Measurements from ENCODE around the gene NPSR1. TPM values are rescaled to one million over a fixed set of nuclear protein-coding genes. Genes with fewer than 3 reads are reported as not detected.

The NPSR1 gene
- total and polyA plus RNA-seq, 2 experiments from 2014 or later = not detected

DNA sequence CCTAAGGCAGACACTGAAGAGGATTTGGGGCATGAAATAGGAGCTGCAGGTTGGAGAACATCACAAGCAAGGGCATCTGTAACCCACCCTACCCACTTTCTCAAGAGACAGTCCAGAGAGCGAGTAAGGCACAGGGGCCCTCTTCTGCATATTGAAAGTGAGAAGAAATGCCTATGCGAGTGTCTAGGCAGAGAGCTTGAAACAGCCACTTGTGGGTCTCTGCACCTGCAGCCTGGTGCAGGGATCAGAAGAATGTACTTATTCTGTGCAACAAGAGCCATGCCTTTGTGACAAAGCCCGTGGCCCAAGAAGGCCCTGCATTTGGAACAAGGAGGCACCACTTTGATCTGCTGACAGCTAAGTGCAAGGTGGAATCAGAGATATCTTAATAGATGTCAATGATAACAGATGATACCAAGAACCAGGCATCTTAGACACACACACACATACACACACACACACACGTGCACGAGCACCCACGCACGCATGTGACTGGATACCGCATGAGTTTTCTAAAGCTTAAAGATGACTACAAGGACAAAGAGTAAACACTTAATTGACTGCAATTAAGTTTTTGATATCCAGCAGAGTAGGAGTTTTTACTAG, 89.3 kb downstream of the NPSR1 start:
- DNase-seq (ENCODE audit: low read depth in 1 of 2, low spot score in 1 of 2) = no peak
- no peak overlapping the region for H3K27ac ChIP-seq
- no peaks in the 10 kb centered on the region for H3K27me3 ChIP-seq
- H3K9me3 ChIP-seq (ENCODE audit: low read depth) = no peaks in the 10 kb centered on the region
- H3K36me3 ChIP-seq = no peaks in the 10 kb centered on the region
- no peaks in the 10 kb centered on the region for H3K4me1 ChIP-seq (ENCODE audit: low read depth)
- TF ChIP-seq, protein P1, sequence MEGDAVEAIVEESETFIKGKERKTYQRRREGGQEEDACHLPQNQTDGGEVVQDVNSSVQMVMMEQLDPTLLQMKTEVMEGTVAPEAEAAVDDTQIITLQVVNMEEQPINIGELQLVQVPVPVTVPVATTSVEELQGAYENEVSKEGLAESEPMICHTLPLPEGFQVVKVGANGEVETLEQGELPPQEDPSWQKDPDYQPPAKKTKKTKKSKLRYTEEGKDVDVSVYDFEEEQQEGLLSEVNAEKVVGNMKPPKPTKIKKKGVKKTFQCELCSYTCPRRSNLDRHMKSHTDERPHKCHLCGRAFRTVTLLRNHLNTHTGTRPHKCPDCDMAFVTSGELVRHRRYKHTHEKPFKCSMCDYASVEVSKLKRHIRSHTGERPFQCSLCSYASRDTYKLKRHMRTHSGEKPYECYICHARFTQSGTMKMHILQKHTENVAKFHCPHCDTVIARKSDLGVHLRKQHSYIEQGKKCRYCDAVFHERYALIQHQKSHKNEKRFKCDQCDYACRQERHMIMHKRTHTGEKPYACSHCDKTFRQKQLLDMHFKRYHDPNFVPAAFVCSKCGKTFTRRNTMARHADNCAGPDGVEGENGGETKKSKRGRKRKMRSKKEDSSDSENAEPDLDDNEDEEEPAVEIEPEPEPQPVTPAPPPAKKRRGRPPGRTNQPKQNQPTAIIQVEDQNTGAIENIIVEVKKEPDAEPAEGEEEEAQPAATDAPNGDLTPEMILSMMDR (IDR thresholded peaks at IDR 0.05; ENCODE audit: low read depth, low read length) = no peak
- H3K4me3 ChIP-seq = no peak overlapping the region

- Histone ChIP-seq H3K27ac (no peak overlapping the region), H3K36me3 (no peaks in the 10 kb centered on the region), H3K4me3 (no peak overlapping the region), H3K27me3 (no peaks in the 10 kb centered on the region), H3K4me1 (ENCODE audit: low read depth) (no peaks in the 10 kb centered on the region), H3K9me3 (ENCODE audit: low read depth) (no peaks in the 10 kb centered on the region)
- DNase-seq (ENCODE audit: low read depth in 1 of 2, low spot score in 1 of 2) = peak in 1 of 2 donors; percentile 58
- TF ChIP-seq, protein P1 (IDR thresholded peaks at IDR 0.05; ENCODE audit: low read depth, low read length) = no peak
Measured at GRCh38 chr7:34747867-34748727, 90.1 kb downstream of the NPSR1 start.

DNA sequence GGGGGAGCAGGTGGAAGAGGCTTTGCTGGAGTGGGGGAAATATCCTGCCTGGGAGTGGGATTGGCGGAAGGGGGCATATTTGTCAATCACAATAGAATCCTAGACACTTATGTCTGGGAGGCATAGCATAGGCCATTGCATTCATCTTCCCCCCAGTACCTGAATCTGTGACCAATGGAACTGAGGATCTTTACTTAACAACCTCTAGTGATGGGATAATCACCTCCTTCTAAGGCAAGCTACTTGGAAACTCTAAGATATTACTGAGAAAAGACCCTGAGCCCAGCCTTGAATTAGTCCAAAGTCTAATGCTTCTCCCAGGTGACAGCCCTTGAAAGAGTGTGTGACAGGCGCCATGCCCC, 90.7 kb downstream of the NPSR1 start:
- Histone ChIP-seq H3K4me1 (ENCODE audit: low read depth) (no peaks in the 10 kb centered on the region), H3K27ac (no peak overlapping the region), H3K4me3 (no peak overlapping the region), H3K27me3 (no peaks in the 10 kb centered on the region), H3K9me3 (ENCODE audit: low read depth) (no peaks in the 10 kb centered on the region), H3K36me3 (no peaks in the 10 kb centered on the region)
- TF ChIP-seq, protein P1 (IDR thresholded peaks at IDR 0.05; ENCODE audit: low read depth, low read length) = no peak
- DNase-seq (ENCODE audit: low read depth in 1 of 2, low spot score in 1 of 2) = no peak

DNA sequence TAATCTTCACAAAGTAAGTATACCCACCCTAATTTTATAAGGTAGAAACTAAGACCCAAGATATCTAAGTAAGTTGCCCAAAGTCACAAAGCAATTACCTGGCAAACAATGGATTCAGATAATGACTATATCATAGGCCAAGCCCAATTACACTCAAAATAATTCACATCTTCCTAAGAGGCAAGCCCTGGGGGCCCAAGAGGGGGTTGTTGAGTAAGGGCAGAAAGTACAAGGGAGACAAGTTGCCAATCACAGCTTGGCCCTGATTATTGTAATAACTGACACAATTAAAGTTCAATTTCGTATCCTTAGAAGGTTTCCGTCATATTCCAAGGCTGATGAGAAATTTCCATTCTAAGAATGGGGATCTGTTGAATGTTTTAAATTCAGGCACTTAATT, 91.4 kb downstream of the NPSR1 start:
- Histone ChIP-seq H3K9me3 (ENCODE audit: low read depth) (no peaks in the 10 kb centered on the region), H3K27me3 (no peaks in the 10 kb centered on the region), H3K36me3 (no peaks in the 10 kb centered on the region), H3K4me1 (ENCODE audit: low read depth) (no peaks in the 10 kb centered on the region), H3K27ac (no peak overlapping the region), H3K4me3 (no peak overlapping the region)
- TF ChIP-seq, protein P1 (IDR thresholded peaks at IDR 0.05; ENCODE audit: low read depth, low read length) = no peak
- no peak for DNase-seq (ENCODE audit: low read depth in 1 of 2, low spot score in 1 of 2)

GRCh38 chr7:34750209-34750608, 92.2 kb downstream of the NPSR1 start:
- no peaks in the 10 kb centered on the region for H3K27me3 ChIP-seq
- DNase-seq (ENCODE audit: low read depth in 1 of 2, low spot score in 1 of 2) = no peak
- H3K9me3 ChIP-seq (ENCODE audit: low read depth) = no peaks in the 10 kb centered on the region
- H3K36me3 ChIP-seq = no peaks in the 10 kb centered on the region
- TF ChIP-seq, protein P1 (IDR thresholded peaks at IDR 0.05; ENCODE audit: low read depth, low read length) = no peak
- no peak overlapping the region for H3K27ac ChIP-seq
- H3K4me3 ChIP-seq = no peak overlapping the region
- H3K4me1 ChIP-seq (ENCODE audit: low read depth) = no peaks in the 10 kb centered on the region
